Keratinocyte (primary cell): ENCODE data around the gene CRYGS. TPM values are rescaled to one million over a fixed set of nuclear protein-coding genes. Genes with fewer than 3 reads are reported as not detected.

Experiments
- DNase-seq: peaks from one replicate; pipeline ENCODE4 v3.0.0-alpha.2; 2011; ENCODE audit warnings: low read depth, missing footprints, low spot score
- FAIRE-seq: peaks from 2 replicates; lab custom pipeline; 2011; peaks lifted over from hg19 to GRCh38; lab: Jason Lieb, UNC
- H2AFZ ChIP-seq: 2 replicates; pipeline ENCODE4 v1.6.0; 2012; ENCODE audit warnings: low read length, control low read depth, inconsistent platforms; ENCODE audit not compliant: control insufficient read depth
- H3K27ac ChIP-seq: 2 replicates; pipeline ENCODE4 v1.5.1; 2011; ENCODE audit warnings: low read length; ENCODE audit not compliant: control insufficient read depth, insufficient read depth
- H3K27me3 ChIP-seq: 3 replicates; pipeline ENCODE4 v1.6.0; 2011; ENCODE audit warnings: low read length; ENCODE audit not compliant: control insufficient read depth, insufficient read depth; ENCODE audit errors: extremely low read depth
- H3K36me3 ChIP-seq, 2 experiments: 2 replicates in 1 of 2; 3 replicates in 1 of 2; pipeline ENCODE4 v1.5.1; 2011; ENCODE audit warnings: low read length in 2 of 2, mild to moderate bottlenecking in 1 of 2; ENCODE audit not compliant: control insufficient read depth in 2 of 2, insufficient read depth in 2 of 2; ENCODE audit errors: extremely low read depth in 1 of 2
- H3K4me1 ChIP-seq: 3 replicates; pipeline ENCODE4 v1.5.1; 2011; ENCODE audit warnings: low read length; ENCODE audit not compliant: control insufficient read depth, insufficient read depth; ENCODE audit errors: extremely low read depth
- H3K4me2 ChIP-seq: 3 replicates; pipeline ENCODE4 v1.6.0; 2011; ENCODE audit warnings: low read depth, low read length; ENCODE audit not compliant: control insufficient read depth, insufficient read depth; ENCODE audit errors: extremely low read depth
- H3K4me3 ChIP-seq, 3 experiments: fragments of 200-600 bp in 1 of 3; sonication (generic) in 1 of 3; 2 replicates in 2 of 3; 3 replicates in 1 of 3; pipeline ENCODE4 v1.5.1; 2011 to 2016; ENCODE audit warnings: low read length in 3 of 3, mild to moderate bottlenecking in 3 of 3, control low read depth in 2 of 3, inconsistent platforms in 1 of 3, low read depth in 1 of 3, mixed read lengths in 1 of 3, mixed run types in 1 of 3, moderate library complexity in 1 of 3; ENCODE audit not compliant: control insufficient read depth in 2 of 3, insufficient read depth in 2 of 3; ENCODE audit errors: extremely low read depth in 1 of 3
- H3K79me2 ChIP-seq: 2 replicates; pipeline ENCODE4 v1.6.0; 2012; ENCODE audit warnings: low read length; ENCODE audit not compliant: control insufficient read depth, insufficient read depth
- H3K9ac ChIP-seq: 3 replicates; pipeline ENCODE4 v1.6.0; 2011; ENCODE audit warnings: low read length; ENCODE audit not compliant: control insufficient read depth, insufficient read depth; ENCODE audit errors: extremely low read depth
- H3K9me1 ChIP-seq: 3 replicates; pipeline ENCODE4 v1.6.0; 2011; ENCODE audit warnings: low read length; ENCODE audit not compliant: control insufficient read depth, insufficient read depth; ENCODE audit errors: extremely low read depth
- H3K9me3 ChIP-seq: 2 replicates; pipeline ENCODE4 v1.5.1; 2012; ENCODE audit warnings: low read depth, low read length; ENCODE audit not compliant: control insufficient read depth
- H4K20me1 ChIP-seq: 3 replicates; pipeline ENCODE4 v1.6.0; 2011; ENCODE audit warnings: low read length; ENCODE audit not compliant: control insufficient read depth, insufficient read depth; ENCODE audit errors: extremely low read depth
- CTCF ChIP-seq, 3 experiments: IDR thresholded peaks in 1 of 3; conservative IDR thresholded peaks in 1 of 3; optimal IDR thresholded peaks in 1 of 3; 2 replicates in 2 of 3; 3 replicates in 1 of 3; pipeline versions ENCODE3 to v1.5.1; 2011; ENCODE audit warnings: low read length in 3 of 3, mild to moderate bottlenecking in 3 of 3, moderate library complexity in 2 of 3, control low read depth in 1 of 3, inconsistent platforms in 1 of 3; ENCODE audit not compliant: insufficient read depth in 2 of 3; ENCODE audit errors: extremely low read depth in 1 of 3
- EZH2 ChIP-seq: IDR thresholded peaks from one replicate; pipeline ENCODE4 v1.6.1; 2012; ENCODE audit warnings: inconsistent platforms, mild to moderate bottlenecking, low read length, moderate library complexity
- dilution Hi-C: fragments of 300-500 bp; cut with MboI; formaldehyde crosslinking; loops from one replicate; pipeline ENCODE4 v1.7.0; 2020; ENCODE audit warnings: low sequenced_read_pairs; ENCODE audit not compliant: extremely low pct_ligation_motif_present
- polyA plus RNA-seq, 5 experiments: library from polyadenylated mRNA; depleted of rRNA in 3 of 5; stranded (reverse) in 3 of 5; stranded (forward) in 1 of 5; unstranded in 1 of 5; fragments of >200 nt; gene quantifications; 1 replicate in 1 of 5; 2 replicates in 3 of 5; 3 replicates in 1 of 5; pipeline versions ENCODE4 v1.2.1 to v1.2.3, GENCODE V29; 2011 to 2012; ENCODE audit warnings: missing spikeins in 2 of 5, low read depth in 1 of 5, low replicate concordance in 1 of 5

The CRYGS gene
- polyA plus RNA-seq, 1 donor (not counting 4 experiments of a cell fraction or from before 2014, with no cell fraction given) = 3.4 TPM

GRCh38 chr3:186540835-186541226, 3.3 kb downstream of the CRYGS start:
- H3K36me3 ChIP-seq = no peaks in the 10 kb centered on the region
- no peaks in the 10 kb centered on the region for H3K79me2 ChIP-seq
- dilution Hi-C loops = no loop called here
- DNase-seq = peak; percentile 17
- TF ChIP-seq CTCF (optimal IDR thresholded peaks at IDR 0.05 in 1 of 3, IDR thresholded peaks at IDR 0.05 in 1 of 3, conservative IDR thresholded peaks at IDR 0.05 in 1 of 3; ENCODE audit: extremely low read depth in 1 of 3, insufficient read depth in 2 of 3, low read length in 3 of 3) (no peak), EZH2 (no peak)
- H3K4me1 ChIP-seq = peaks cover 17% of the 10 kb centered on the region
- H3K9me1 ChIP-seq = no peaks in the 10 kb centered on the region
- H3K9me3 ChIP-seq = no peaks in the 10 kb centered on the region
- H3K9ac ChIP-seq = no peak overlapping the region
- peak overlapping the region; percentile 64 for H3K27ac ChIP-seq
- no peak for FAIRE-seq
- no peaks in the 10 kb centered on the region for H4K20me1 ChIP-seq
- no peaks in the 10 kb centered on the region for H3K27me3 ChIP-seq
- H2AFZ ChIP-seq = no peak overlapping the region
- peak overlapping the region; percentile 68 for H3K4me2 ChIP-seq
- peak overlapping the region in 1 of 3 experiments; percentile 15 for H3K4me3 ChIP-seq

GRCh38 chr3:186540221-186540834, 3.9 kb downstream of the CRYGS start:
- Histone ChIP-seq H4K20me1 (no peaks in the 10 kb centered on the region), H3K4me1 (peaks cover 17% of the 10 kb centered on the region), H3K4me3 (peak overlapping the region in 1 of 3 experiments; percentile 15), H3K9ac (no peak overlapping the region), H3K79me2 (no peaks in the 10 kb centered on the region), H3K9me3 (no peaks in the 10 kb centered on the region), H3K27ac (peak overlapping the region; percentile 64), H3K27me3 (no peaks in the 10 kb centered on the region), H3K9me1 (no peaks in the 10 kb centered on the region), H3K4me2 (peak overlapping the region; percentile 68), H3K36me3 (no peaks in the 10 kb centered on the region), H2AFZ (no peak overlapping the region)
- DNase-seq (peak; percentile 38), FAIRE-seq (peak; percentile 89)
- dilution Hi-C loops = no loop called here
- TF ChIP-seq EZH2 (no peak), CTCF (optimal IDR thresholded peaks at IDR 0.05 in 1 of 3, IDR thresholded peaks at IDR 0.05 in 1 of 3, conservative IDR thresholded peaks at IDR 0.05 in 1 of 3; ENCODE audit: extremely low read depth in 1 of 3, insufficient read depth in 2 of 3, low read length in 3 of 3) (peak; percentile 42 to 74 (median 73))
